Transverse colon (tissue), 4 donors: Measurements from ENCODE around the gene RIPOR3. TPM values are rescaled to one million over a fixed set of nuclear protein-coding genes. Genes with fewer than 3 reads are reported as not detected.
A peak's percentile ranks its signal among the peaks of the same experiment; 100 is the strongest.

Experiments used
- DNase-seq: peaks from one replicate; pipeline ENCODE4 v3.0.0-alpha.2; 2019
- H3K27ac ChIP-seq, 4 donors: fragments of 200-600 bp; sonication (generic); 2 replicates each; pipeline ENCODE4 v1.5.1; 2016 to 2018; ENCODE audit warnings: inconsistent platforms in 4 of 4
- H3K27me3 ChIP-seq: fragments of 200-600 bp; sonication (generic); 2 replicates; pipeline ENCODE4 v1.5.1; 2017; ENCODE audit warnings: inconsistent platforms
- H3K36me3 ChIP-seq, 4 donors: fragments of 200-600 bp; sonication (generic); 2 replicates each; pipeline ENCODE4 v1.5.1; 2017 to 2019; ENCODE audit warnings: inconsistent platforms in 4 of 4
- H3K4me1 ChIP-seq, 4 donors: fragments of 200-600 bp; sonication (generic); 2 replicates each; pipeline ENCODE4 v1.5.1; 2017 to 2020; ENCODE audit warnings: inconsistent platforms in 4 of 4
- H3K4me3 ChIP-seq, 4 donors: fragments of 200-600 bp; sonication (generic); 1 replicate in 1 of 4; 2 replicates in 3 of 4; pipeline versions ENCODE4 v1.5.1 to v1.6.1; 2017 to 2019; ENCODE audit warnings: inconsistent platforms in 4 of 4
- H3K9me3 ChIP-seq, 2 donors: fragments of 200-600 bp; sonication (generic); 2 replicates each; pipeline ENCODE4 v1.5.1; 2017 to 2019; ENCODE audit warnings: inconsistent platforms in 2 of 2
- CTCF ChIP-seq, 5 experiments: fragments of 200-600 bp in 3 of 5; fragments of 450-650 bp in 2 of 5; sonication (generic) in 3 of 5; IDR thresholded peaks; 1 replicate in 2 of 5; 2 replicates in 3 of 5; pipeline ENCODE4 v1.5.1; 2016 to 2017; ENCODE audit warnings: antibody characterized with exemption in 5 of 5, inconsistent platforms in 3 of 5, mild to moderate bottlenecking in 2 of 5, moderate library complexity in 1 of 5
- EP300 ChIP-seq: sonication (generic); formaldehyde crosslinking; IDR thresholded peaks from one replicate; pipeline ENCODE4 v1.6.1; 2017; ENCODE audit warnings: antibody characterized with exemption, low read depth
- POLR2A ChIP-seq: fragments of 450-650 bp; IDR thresholded peaks from one replicate; pipeline ENCODE4 v1.6.1; 2016; ENCODE audit warnings: antibody characterized with exemption, mild to moderate bottlenecking, moderate library complexity
- POLR2AphosphoS5 ChIP-seq, 3 donors: sonication (generic); formaldehyde crosslinking; IDR thresholded peaks; one replicate each; pipeline ENCODE4 v1.6.1; 2016; ENCODE audit warnings: antibody characterized with exemption in 3 of 3
- WGBS, 2 donors: methylation state at CpG; one replicate each; pipeline ENCODE4 v1.1.5; 2018; ENCODE audit warnings: low coverage in 1 of 2; 5-methylcytosine and 5-hydroxymethylcytosine counted together
- in situ Hi-C, 4 donors: fragments of 200-750 bp; cut with MboI; loops; one replicate each; pipeline versions ENCODE4 v1.15.0 to v1.15.1; 2017; ENCODE audit warnings: low sequenced_read_pairs in 3 of 4, low pct_ligation_motif_present in 1 of 4, low pct_unique_long_range_greater_than_20kb in 1 of 4
- intact Hi-C: fragments of 100-400 bp; cut with DNase I; formaldehyde crosslinking; loops from one replicate; pipeline ENCODE4 v1.15.1; 2023; ENCODE audit warnings: low total_unique reads
- total RNA-seq, 4 donors: library from RNA; depleted of rRNA; stranded (reverse); fragments of >200 nt; gene quantifications; one replicate each; pipeline ENCODE4 v1.1.0, GENCODE V29; 2016

RIPOR3 gene
- total RNA-seq, 4 donors from 2014 or later: 4.6 to 15.7 (median 8.7) TPM

DNA sequence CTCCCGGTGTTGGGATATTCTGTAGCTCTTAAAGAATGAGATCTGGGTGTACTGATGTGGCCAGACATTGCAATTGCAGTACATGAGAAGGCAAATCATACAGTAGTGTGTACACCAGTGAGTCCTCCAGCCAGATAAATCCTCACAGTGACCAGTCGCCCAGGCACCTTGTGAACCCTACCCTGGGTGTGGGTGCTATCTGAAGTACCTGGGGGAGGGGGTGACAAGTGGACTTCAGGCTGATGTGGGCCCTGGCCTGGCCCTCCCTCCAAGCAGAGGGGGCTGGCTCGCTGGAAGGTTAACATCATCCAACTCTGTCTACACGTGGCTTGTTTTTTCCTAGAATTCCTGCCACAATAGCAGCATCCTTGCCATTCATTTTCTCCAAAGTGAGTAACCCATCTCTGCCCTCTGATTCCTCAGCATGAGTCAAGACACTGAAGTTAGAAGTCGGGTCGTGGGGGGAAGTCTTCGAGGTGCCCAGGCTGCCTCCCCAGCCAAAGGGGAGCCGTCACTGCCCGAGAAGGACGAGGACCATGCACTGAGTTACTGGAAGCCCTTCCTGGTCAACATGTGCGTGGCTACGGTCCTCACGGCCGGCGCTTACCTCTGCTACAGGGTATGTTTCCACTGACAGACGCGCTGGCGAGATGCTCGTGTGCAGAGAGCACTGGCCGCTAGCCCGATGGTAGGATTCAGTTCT, 110.3 kb downstream of the RIPOR3 start:
- DNase-seq: no peak
- 91% methylated on average over 21 of the region's 21 CpGs; no CpG with 5 or more reads in 1 of the 2 donors for WGBS, 2 donors
- H3K27ac ChIP-seq: no peak overlapping the region
- no peaks in the 10 kb centered on the region for H3K9me3 ChIP-seq
- no peak overlapping the region for H3K4me3 ChIP-seq
- no peaks in the 10 kb centered on the region for H3K27me3 ChIP-seq
- peaks cover 9 to 28% (median 20%) of the 10 kb centered on the region in 4 donors for H3K4me1 ChIP-seq
- intact Hi-C loops: no loop called here
- TF ChIP-seq CTCF (IDR thresholded peaks at IDR 0.05): no peak
- TF ChIP-seq POLR2A: no peak
- TF ChIP-seq POLR2AphosphoS5 (IDR thresholded peaks at IDR 0.05): no peak
- TF ChIP-seq EP300: no peak
- H3K36me3 ChIP-seq: peaks cover 0 to 50% (median 15%) of the 10 kb centered on the region in 4 donors
- in situ Hi-C loops: no loop called here

DNA sequence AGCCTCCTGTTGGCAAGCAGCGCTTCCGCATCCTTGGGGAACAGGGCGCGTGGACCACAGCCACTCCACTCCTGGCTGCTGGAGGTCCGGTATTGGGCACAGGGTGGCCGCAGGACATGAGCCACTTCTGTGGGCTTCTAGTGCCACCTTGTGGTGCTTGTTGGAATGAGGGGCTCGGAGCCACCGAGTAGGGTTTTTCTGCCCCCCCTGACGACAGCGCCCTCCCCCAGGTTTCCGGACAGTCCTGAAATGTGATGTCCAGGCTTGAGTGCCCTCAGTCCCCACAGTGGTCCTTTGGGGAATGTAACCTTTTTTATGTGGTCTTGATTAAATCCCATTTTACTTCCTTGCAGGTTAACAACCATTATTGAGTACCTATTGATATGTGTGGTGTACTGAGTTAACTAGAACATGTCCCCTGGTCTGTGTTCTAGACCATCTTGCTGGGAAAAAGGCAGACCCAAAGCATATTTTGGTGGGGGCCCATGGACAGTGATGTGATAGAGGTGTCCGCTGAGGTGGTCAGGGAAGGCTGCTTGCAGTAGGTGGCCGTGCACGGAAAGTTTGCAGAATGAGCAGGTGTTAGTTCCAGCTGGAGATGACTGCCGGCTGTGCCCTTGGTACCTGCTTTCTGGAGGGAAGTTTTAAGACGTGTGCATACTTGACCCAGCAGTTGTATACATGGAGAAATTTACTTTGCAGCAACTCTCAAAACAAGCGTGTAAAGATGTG, 111.2 kb downstream of the RIPOR3 start:
- Histone ChIP-seq H3K9me3 (no peaks in the 10 kb centered on the region), H3K27me3 (no peaks in the 10 kb centered on the region), H3K4me1 (peaks cover 9 to 32% (median 23%) of the 10 kb centered on the region in 4 donors), H3K27ac (no peak overlapping the region), H3K4me3 (no peak overlapping the region), H3K36me3 (peaks cover 0 to 42% (median 17%) of the 10 kb centered on the region in 4 donors)
- TF ChIP-seq EP300 (no peak), POLR2A (no peak), POLR2AphosphoS5 (IDR thresholded peaks at IDR 0.05) (peak in 1 of 3 donors; percentile 29), CTCF (IDR thresholded peaks at IDR 0.05) (peak; percentile 74 to 86 (median 77))
- intact Hi-C loops: no loop called here
- in situ Hi-C loops: no loop called here
- WGBS, 2 donors: 59 to 90% methylated on average over 2 to 17 of the region's 17 CpGs
- peak; percentile 70 for DNase-seq

DNA sequence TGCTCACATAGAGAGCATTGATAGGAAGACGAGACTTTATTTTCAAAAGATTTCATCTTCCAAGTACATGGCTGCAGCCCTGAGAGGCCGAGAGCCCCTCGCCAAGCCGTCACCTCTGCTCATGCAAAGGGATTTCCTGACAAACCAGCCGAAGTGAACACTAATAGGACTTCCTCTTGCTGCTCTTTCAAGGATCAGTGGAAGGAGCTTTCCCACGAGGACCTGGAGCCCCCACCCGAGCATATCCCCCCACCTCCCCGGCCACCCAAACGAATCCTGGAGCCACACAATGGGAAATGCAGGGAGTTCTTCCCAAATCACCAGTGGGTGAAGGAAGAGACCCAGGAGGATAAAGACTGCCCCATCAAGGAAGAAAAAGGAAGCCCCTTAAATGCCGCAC, 111.8 kb downstream of the RIPOR3 start:
- no peak overlapping the region for H3K4me3 ChIP-seq
- TF ChIP-seq POLR2A (no peak), CTCF (IDR thresholded peaks at IDR 0.05) (no peak), POLR2AphosphoS5 (IDR thresholded peaks at IDR 0.05) (no peak), EP300 (no peak)
- WGBS, 2 donors: 40 to 85% methylated on average over 1 to 10 of the region's 10 CpGs
- DNase-seq: no peak
- H3K27ac ChIP-seq: no peak overlapping the region
- H3K4me1 ChIP-seq: peaks cover 9 to 32% (median 23%) of the 10 kb centered on the region in 4 donors
- no peaks in the 10 kb centered on the region for H3K9me3 ChIP-seq
- H3K27me3 ChIP-seq: no peaks in the 10 kb centered on the region
- intact Hi-C loops: loop anchor here (5.0 kb wide), 1 partner anchor 97 kb away; no protein-coding TSS in a partner anchor
- in situ Hi-C loops: loop anchor here (5.0 to 10.0 kb wide), 6 partner anchors 67 to 395 kb away; partner anchors contain the start of gene PTPN1 (in 1 of the 4)
- H3K36me3 ChIP-seq: peaks cover 0 to 48% (median 21%) of the 10 kb centered on the region in 4 donors

GRCh38 chr20:50578778-50579165, 112.6 kb downstream of the RIPOR3 start:
- Histone ChIP-seq H3K27me3 (no peaks in the 10 kb centered on the region), H3K4me1 (peaks cover 9 to 32% (median 23%) of the 10 kb centered on the region in 4 donors), H3K27ac (peak overlapping the region in 2 of 4 donors; percentile 56 to 64), H3K36me3 (peaks cover 0 to 50% (median 22%) of the 10 kb centered on the region in 4 donors), H3K4me3 (no peak overlapping the region), H3K9me3 (no peaks in the 10 kb centered on the region)
- WGBS, 2 donors: 77 to 85% methylated on average over 3 to 5 of the region's 5 CpGs
- in situ Hi-C loops (loop anchor here (5.0 to 10.0 kb wide), 6 partner anchors 66 to 394 kb away; partner anchors contain the start of gene PTPN1 (in 1 of the 4)), intact Hi-C loops (loop anchor here (5.0 kb wide), 1 partner anchor 96 kb away; no protein-coding TSS in a partner anchor)
- DNase-seq: no peak
- no peak for TF ChIP-seq EP300
- TF ChIP-seq POLR2AphosphoS5 (IDR thresholded peaks at IDR 0.05): no peak
- no peak for TF ChIP-seq POLR2A
- TF ChIP-seq CTCF (IDR thresholded peaks at IDR 0.05): no peak
